ENCODE results near the gene POGZ.

DNA sequence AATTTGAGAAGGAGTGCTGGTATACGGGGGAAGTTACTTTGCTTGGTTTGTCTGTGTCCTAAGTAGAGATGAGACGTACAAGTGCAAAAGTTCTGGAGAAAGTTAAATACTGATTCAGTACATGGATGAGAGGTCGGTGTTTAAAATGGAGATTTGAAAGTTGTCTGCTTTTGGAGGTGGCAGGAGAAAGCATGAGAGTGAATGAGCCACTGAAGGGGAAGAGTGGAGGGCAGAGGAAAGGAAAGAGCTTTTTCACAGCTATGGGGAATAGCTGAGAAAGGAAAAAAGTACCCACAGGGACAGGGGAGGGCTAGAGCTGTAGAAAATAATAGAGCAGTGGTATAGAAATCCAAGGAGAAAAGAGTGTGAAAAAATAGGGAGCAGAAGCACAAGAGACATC, 33.7 kb upstream of the POGZ start:
- TF ChIP-seq YY1 (IDR thresholded peaks at IDR 0.05; ENCODE audit: extremely low read depth, insufficient replicate concordance, low read depth, low read length) (no peak), POLR2AphosphoS5 (IDR thresholded peaks at IDR 0.05; ENCODE audit: low read depth, low read length) (no peak), POLR2A (IDR thresholded peaks at IDR 0.05; ENCODE audit: borderline replicate concordance, extremely low read depth, insufficient read depth, insufficient read length) (no peak), EZH2 (IDR thresholded peaks at IDR 0.05) (no peak), ELF1 (IDR thresholded peaks at IDR 0.05; ENCODE audit: borderline replicate concordance, low read depth) (no peak), RAD21 (IDR thresholded peaks at IDR 0.05; ENCODE audit: low read depth) (no peak), EZH2phosphoT487 (IDR thresholded peaks at IDR 0.05; ENCODE audit: borderline replicate concordance) (no peak), ZNF274 (IDR thresholded peaks at IDR 0.05; ENCODE audit: low read depth, low read length) (no peak)
- TF ChIP-seq, protein P1, sequence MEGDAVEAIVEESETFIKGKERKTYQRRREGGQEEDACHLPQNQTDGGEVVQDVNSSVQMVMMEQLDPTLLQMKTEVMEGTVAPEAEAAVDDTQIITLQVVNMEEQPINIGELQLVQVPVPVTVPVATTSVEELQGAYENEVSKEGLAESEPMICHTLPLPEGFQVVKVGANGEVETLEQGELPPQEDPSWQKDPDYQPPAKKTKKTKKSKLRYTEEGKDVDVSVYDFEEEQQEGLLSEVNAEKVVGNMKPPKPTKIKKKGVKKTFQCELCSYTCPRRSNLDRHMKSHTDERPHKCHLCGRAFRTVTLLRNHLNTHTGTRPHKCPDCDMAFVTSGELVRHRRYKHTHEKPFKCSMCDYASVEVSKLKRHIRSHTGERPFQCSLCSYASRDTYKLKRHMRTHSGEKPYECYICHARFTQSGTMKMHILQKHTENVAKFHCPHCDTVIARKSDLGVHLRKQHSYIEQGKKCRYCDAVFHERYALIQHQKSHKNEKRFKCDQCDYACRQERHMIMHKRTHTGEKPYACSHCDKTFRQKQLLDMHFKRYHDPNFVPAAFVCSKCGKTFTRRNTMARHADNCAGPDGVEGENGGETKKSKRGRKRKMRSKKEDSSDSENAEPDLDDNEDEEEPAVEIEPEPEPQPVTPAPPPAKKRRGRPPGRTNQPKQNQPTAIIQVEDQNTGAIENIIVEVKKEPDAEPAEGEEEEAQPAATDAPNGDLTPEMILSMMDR (IDR thresholded peaks at IDR 0.05 in 2 of 3, conservative IDR thresholded peaks at IDR 0.05 in 1 of 3; ENCODE audit: borderline replicate concordance in 1 of 3, insufficient read depth in 1 of 3, low read depth in 2 of 3, low read length in 2 of 3), result no peak
- TF ChIP-seq, protein P2, sequence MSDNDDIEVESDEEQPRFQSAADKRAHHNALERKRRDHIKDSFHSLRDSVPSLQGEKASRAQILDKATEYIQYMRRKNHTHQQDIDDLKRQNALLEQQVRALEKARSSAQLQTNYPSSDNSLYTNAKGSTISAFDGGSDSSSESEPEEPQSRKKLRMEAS (IDR thresholded peaks at IDR 0.05), result no peak
- TF ChIP-seq, protein P3, sequence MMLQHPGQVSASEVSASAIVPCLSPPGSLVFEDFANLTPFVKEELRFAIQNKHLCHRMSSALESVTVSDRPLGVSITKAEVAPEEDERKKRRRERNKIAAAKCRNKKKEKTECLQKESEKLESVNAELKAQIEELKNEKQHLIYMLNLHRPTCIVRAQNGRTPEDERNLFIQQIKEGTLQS (IDR thresholded peaks at IDR 0.05), result no peak
- TF ChIP-seq, protein P4, sequence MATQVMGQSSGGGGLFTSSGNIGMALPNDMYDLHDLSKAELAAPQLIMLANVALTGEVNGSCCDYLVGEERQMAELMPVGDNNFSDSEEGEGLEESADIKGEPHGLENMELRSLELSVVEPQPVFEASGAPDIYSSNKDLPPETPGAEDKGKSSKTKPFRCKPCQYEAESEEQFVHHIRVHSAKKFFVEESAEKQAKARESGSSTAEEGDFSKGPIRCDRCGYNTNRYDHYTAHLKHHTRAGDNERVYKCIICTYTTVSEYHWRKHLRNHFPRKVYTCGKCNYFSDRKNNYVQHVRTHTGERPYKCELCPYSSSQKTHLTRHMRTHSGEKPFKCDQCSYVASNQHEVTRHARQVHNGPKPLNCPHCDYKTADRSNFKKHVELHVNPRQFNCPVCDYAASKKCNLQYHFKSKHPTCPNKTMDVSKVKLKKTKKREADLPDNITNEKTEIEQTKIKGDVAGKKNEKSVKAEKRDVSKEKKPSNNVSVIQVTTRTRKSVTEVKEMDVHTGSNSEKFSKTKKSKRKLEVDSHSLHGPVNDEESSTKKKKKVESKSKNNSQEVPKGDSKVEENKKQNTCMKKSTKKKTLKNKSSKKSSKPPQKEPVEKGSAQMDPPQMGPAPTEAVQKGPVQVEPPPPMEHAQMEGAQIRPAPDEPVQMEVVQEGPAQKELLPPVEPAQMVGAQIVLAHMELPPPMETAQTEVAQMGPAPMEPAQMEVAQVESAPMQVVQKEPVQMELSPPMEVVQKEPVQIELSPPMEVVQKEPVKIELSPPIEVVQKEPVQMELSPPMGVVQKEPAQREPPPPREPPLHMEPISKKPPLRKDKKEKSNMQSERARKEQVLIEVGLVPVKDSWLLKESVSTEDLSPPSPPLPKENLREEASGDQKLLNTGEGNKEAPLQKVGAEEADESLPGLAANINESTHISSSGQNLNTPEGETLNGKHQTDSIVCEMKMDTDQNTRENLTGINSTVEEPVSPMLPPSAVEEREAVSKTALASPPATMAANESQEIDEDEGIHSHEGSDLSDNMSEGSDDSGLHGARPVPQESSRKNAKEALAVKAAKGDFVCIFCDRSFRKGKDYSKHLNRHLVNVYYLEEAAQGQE (IDR thresholded peaks at IDR 0.05; ENCODE audit: low read depth), result no peak

All from HCT116 (cell line).